ENCODE results near the gene AGAP1.

AGAP1 gene

DNA sequence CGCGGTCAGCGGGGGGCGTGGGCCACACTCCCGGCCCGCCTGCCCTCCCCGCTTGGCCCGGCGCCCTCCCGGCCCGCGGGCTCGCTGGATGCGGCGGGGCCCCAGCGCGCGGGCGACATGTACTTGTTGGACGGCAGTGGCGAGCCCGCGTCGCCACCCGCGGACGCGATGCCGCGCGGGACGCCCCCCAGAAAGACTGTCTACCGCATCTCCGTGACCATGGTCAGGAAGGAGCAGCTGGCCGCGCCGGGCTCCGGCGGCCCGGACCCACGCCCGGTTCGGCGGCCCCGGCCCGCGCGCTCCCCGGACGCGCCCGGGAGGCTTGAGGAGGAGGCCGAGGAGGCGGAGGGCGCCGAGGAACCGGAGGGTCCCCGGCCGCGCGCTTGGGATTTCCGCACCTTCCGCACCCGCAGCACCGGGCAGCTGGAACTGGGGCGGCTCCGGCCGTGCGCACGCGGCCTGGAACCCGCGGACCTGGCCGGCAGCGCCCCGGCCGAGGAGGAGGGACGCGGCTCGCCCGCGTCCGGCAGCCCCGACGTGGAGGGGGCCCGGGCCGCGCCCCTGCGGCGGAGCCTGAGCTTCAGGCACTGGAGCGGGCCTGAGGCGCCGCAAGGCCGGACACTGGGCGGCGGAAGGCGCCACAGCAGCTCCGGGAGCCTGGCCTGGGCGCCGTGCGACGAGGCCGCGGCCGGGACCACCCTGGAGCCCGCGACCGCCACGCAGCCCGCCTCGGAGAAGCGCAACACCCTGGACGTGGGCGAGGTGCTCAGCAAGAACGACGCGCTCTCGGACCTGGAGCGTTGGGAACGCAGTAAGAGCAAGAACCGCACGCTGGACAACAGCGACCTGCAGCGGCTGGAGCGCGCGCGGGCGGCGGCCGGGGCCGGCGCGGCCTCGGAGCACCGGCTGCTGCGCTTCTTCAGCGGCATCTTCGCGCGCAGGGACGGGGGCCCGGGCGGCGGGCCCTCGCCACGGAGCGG is 176.4 kb downstream of the AGAP1 start:
- peak in 2 of 3 donors; percentile 2 to 12 for DNase-seq

DNA sequence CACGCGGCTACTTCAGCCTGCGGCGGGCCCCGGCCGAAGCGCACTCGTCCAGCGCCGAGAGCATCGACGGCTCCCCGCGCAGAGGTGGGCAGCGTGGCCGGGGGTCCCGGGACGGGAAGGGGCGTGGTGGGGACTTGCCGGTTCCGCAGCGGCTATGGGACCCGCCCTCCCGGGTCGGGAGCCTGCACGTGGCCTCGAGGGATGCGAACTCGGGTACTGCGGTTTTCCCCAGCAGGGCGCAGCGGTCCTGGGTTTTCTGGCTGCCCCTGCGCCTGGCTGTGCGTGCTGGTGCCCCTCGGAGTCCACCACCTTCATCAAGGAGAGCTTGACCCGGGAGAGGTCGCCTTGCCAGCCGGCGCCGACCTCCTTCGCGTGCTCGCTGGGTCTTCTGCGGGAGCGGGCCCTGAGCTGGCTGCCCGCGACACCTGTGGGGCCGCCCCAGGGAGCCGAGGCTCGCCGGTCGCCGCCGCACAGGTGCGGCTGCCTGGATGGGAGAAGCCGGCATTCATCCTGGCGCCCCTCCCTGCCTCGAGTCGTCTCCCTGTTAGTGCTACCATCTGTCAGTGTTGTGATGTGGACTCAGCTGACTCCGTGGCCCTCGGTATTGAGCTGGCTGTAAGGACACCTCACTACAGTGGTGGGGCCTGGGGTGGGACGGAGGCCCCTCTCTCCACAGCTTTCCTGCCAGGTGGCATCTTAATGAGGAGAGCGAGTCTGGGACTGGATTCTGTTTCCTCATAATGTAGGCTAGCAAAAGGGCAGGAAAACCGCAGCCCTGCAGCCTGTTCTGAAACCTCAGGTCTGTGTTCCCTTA is 177.3 kb downstream of the AGAP1 start:
- DNase-seq, result no peak

DNA sequence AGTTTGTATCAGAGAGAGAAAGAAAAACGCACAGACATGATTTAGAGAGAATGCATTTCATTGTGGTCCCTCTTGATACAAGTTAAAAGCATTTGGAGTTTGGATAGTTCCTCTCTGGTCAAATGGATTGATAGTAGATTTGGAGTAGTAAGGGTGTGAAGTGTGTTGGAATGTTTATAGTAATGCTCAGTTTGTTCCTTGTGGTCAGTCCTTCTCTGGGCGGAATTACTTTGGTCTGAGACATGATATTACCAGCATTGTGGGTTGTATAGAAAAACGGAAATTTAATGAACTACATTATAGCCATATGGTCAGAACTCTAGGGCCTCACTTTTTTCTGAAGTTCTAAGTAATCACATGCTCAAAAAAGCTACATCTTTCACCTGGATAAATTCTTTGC is 178.9 kb downstream of the AGAP1 start:
- no peak for DNase-seq

DNA sequence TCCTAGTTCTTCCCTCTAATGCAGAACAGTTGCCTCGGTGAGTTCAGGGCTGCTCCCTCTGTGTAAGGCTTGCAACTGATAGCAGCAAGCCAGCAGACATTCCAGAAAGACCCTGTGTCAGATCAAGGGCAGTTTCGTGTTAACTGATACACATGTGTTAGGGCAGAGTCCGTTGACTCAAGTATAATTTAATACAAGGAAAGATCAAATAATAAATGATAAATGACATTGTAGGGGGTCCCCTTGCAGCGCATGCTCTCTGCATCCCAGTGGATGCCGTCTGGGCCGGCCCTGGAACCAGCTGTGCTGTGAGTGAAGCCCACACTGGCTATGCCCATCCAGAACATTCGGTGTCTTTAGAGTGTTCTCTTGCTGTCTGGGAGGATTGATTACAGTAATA is 180.3 kb downstream of the AGAP1 start:
- DNase-seq, result no peak

DNA sequence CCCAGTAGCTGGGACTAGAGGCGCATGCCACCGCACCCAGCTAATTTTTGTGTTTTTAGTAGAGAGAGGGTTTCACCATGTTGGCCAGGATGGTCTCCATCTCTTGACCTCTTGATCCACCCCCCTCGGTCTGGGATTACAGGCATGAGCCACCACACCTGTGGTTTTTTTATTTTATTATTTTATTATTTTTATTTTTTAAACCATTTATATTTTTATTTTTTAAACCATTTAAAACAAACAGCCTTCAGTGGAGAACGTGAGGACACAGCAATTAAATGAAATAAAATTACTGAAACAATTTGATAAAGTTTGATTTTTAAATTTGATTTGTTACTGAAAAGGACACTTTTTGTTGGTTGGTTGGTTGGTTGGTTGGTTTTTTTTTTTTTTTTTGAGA is 181.0 kb downstream of the AGAP1 start:
- no peak for DNase-seq

DNA sequence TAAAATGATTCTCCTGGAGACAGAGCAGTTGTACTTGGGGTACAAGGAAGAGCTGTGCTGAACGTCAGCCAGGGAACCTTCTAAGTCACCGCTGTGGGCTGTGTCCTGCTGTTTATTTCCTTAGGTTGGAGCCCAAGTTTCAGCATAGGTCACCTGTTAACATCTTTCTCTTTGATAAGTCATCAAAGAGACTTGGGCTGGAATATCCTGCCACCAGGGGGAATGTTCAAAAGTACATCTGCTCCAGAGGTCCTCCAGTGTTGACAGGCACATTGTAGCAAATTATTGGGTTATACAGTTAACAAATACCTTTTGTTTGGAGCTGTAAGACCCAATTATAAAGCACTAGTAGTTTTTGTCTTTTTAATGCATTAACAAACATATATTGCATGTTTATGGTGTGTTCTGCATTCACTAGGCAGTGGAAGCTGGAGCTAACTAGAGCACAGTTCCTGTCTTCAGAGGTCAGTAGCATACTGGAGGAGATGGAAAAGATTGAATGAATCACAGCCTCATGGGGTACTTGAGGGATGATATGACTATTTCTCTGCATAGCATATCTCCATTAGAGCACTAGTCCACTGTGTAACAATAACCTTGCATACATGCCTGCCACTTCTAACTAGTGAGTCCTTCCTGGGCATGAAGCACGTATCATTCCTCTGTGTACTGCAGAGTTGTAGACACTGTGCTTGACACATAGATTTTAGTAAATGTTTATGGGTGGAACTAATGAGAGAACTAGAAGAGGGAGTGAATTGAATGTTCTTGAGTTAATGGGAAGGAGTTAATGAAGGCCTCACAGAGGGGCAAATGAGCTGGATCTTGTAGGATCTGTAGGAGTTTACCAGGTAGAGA is 182.1 kb downstream of the AGAP1 start:
- DNase-seq, result no peak

DNA sequence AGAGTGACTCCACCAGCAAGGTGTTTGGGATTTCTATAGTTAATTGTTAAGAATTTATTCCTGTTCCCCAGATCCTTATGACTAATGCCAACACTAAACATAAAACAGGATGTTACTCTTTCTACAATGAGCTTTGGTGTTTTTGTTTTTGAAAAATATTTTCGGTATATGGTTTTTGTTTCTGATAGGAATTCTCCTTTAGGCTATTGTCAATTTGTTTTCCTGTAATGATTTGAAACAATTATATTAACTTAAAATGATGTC is 182.6 kb downstream of the AGAP1 start:
- DNase-seq, result no peak

DNA sequence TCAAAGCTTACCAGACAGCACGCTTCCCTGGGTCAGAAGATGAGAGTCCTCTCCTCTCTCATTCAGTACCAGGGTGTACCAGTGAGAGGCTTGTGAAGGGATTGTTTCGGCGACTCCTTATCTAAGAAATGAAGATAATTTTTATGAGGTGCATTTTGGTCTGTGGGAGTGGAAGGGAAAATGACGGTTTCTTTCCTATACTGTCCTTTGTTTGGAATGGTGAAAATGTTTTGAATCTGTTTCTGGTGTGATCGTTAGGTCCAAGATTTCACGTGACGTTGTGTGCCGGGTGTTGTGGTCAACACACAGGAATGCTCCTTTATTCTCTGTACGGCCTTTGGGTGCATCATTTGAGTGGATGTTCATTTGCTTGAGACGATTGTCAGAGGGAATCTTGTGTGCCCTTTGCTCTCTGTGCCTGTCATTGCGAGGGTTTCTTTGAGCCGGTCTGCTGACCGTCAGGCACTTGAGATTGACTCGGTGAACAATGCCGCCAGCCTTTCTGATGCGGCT is 183.5 kb downstream of the AGAP1 start:
- no peak for DNase-seq

DNA sequence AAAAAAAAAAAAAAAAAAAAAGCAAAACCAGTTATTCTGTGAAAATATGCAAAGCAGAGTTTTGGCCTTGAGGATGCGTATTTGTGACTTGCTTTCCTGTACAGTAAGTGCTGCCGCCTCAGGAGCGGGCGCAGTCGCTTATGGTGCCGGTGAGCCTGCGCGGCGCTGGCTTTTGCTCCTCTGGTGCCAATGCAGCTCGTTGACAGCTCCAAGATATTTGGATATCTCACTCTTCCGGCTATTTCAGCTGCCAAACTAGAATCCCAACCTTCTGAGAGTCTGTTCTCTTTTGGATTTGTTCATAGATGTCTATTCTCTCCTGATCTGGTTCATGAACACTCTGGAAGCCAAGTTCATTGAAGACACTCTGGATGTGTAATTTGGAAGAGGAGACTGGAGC is 184.1 kb downstream of the AGAP1 start:
- no peak for DNase-seq

DNA sequence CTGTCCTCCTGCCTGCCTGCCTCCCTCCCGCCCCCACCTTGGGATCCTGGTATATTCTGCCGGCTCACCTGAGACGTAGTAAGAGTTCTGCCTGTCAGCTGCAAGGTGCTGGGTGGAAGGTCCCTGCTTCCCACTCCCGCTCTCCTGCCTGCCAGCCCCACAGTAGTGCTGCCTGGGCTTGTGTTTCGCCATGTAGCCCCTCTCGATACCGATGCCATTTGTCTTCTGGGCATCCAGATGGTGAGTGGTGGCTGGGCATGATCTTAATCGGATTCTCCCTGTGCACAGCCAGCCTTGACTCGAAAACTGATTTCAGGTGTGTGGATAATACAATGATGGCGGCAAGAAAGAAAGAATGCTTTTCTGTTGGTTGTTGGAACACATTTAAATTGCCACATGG is 184.9 kb downstream of the AGAP1 start:
- DNase-seq, result no peak

DNA sequence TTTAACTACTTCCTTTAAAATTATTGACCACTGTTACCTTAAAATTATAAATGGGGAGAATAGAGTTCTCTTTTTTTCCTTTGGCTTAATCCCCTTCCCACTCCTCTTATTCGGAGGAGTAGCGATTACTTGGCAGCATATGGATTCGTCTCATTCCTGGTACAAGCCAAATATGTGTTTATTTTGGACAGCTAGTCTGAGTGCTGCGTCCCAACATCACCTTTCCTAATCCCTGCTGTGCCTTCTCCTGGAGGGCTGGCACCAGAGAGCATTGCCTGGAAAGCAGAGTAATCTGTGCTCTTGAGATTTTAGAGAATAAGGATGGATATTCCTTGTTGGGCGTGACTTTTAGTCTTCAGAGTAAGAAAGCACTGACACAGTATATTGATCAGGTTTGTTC is 185.6 kb downstream of the AGAP1 start:
- DNase-seq, result no peak

DNA sequence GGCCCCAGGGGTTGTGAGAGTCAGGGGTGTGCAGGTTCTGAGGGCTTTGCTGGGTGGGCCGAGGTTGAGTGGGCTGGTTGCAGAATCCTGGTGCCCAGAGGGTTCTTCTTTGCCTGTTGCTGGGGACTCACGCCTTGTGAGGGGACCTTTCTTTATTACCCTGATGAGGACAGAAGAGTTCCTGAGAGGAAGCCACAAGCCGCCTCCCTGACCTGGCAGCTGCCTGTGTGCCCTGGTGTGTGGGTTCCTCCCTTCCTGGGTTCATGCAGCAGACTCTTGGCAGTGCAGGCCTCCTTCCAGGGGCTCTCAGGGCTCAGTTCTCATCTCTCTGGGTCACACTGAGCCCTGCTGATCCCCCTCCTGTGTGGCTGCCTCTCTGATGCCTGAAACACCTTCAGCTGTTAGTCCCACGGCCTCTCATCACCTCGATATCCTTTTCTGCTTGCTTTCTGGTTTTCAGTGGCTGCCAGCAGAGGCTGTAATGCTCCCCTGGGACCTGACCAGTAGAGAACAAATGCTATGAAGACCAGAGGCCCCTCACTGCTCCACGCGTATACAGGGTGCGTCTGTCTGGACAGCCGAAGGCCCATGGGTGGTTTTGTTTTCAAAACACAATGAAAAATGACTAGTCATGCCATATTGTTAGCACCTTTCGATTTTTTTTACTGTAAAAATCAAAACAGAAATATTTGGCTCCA is 191.3 kb downstream of the AGAP1 start:
- no peak for DNase-seq

DNA sequence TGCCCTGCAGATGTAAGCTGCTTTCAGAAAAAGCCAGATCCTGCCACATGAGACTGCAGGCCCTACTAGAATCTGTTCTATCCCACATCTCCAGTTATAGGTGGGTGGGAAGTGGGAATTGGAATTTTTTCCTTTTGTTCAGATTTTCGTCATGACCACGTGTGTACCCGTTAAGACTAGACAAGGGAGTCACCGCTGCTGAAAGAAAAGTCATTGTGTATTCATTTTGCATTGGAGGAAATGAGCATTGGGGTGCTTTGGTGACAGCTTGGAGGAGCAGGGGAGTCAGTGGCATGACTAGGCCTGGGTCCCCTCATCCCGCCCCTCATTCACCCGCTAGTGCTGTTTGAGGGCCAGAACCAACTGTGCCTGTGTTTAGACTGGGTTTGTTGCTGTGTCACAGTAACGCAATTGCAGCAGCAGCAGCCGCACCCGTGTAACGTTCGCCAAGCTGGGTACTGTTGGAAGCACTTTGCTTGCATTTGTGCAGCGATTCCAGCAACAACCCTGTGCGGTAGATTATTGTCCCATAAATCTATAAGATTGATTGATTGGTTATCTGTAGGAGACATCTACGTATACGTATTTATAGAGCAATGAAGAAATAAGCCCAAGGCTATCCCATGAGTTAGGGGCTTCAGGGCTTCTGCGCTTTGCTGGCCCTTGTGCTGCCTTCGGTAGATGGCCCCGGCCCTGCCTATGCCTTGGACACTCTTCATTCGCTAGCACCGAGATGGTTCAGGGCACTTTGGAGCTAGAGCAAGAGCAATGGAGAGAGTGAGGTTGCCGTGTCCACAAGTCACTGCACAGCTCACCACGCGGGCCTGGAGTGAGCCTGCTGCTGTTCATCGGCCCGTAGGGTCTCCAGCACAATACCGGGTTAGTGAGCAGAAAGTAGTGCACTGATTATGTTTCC is 194.9 kb downstream of the AGAP1 start:
- no peak for DNase-seq

DNA sequence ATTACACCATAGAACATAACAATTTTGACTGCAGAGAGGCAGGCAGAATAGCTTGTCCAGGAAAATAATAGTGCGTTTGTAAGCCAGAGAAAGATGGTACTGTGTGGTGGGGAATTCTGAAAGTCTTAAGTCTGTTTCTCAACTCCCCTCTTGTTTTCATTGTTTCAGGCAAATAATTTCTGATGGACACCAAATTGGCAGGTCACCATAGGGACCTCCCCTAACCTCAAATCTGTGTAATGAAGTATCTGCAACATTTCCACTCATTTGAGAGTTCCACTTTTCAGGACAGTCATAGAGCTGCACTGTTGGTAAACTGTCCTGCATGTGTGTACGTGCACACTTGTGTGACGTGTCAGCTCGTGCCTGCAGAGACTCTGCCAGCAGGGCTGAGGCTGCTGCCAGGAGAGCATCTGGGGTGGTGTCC is 195.6 kb downstream of the AGAP1 start:
- no peak for DNase-seq

DNA sequence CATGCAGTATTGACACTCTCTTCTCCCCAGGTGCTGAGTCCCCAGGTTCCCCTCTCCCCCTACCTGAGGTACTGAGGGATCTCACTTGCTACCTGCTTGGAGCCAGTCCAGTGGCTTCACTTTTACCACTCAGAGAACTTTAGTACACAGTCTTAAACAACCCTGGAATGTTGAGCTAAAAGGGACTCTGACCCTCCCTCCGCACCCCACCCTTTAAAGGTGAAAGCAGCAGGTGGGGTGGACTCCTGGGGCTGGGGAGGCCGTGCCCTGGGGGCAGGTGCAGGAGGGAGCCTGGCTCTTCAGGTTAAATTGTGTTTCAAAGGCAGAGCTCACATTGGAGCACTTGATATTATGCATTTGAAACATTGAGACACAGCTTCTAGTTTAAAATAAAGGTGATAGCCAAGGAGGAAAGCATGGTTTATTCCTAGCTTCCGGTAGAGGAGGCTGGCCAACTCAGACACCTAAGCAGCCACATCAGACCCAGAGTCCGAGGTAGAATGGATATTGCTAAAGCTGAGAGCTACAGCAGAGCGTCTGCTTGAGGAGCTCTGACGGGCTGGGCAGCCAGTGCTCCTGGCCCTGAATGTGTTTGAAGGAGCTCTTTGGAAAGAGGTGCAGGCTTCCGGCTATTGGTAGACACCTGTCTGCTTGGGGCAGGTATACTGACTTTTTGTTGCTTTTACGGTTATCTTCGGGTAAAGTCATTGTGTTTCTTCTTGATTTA is 196.4 kb downstream of the AGAP1 start:
- DNase-seq, result no peak

DNA sequence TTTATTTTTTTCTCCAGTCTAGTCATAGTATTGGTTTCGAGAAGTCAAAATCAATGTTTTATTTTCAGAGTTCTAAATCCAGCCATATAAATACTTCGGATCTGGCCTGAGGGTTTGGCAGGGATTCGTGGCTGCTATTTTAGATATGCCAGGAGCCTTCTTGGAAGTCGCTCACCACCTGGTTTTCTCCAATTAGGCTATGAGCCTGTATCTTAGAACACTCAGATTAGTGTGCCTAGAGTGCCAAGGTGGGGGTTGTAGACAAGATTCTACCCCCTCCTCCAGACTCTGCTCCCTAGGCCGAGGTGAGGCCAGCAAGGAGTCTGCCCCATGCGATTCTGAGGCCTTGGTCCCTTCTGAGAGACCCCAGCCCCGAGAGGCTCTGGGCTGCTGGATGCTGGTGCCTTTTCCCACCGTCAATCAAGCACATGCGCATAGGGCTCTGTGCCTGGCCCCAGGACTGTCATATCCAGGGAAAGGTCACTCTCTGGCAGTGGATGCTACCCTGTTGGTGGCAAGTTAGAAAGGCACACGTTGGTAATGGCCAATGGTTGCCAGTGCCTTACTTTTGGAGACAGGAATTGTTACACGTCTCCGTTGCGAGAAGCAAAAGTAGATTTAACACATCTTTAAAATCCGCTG is 197.1 kb downstream of the AGAP1 start:
- DNase-seq, result no peak

DNA sequence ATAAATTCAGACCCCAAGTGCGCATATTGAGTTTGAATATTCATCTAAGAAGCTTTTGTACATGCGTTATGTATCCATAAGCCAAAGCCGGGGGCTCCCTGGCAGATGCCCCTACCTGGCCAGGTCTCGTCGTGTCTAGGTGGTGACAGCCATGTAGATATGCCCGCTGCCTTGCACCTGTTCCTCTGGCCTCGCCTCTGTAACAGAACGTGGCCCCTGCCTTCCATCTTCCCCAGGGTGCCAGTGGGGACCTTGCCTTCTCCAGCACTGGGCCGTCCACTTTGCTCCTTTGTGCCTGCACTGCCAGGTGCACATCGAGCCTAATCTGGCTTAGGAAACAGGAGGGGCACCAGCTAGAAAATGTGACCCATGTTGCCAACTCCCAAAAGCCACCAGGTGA is 198.2 kb downstream of the AGAP1 start:
- no peak for DNase-seq

DNA sequence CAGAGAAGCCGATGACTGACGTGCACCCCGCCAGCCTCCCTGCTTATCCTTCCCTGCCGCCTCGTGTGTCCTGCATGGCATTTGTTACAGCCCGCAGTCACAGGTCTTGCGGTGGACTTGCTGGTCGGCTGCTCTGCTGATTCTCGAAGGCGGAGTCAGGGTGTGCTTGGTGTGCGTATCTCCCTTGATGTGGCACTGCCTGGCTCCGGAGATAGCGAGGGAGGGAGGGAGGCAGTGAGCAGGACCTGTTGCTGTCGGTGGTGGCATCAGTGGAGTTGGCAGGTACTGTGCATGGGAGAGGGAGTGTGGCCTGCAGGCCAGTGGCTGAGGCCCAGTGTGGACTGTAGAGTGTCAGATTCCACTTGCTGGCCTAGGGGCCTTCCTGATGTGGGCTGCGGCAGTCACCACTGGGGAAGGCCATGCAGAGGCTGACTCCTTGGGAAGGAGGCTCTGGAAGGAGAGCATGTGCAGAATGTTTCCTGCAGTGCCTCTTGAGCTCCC is 198.9 kb downstream of the AGAP1 start:
- DNase-seq, result no peak

DNA sequence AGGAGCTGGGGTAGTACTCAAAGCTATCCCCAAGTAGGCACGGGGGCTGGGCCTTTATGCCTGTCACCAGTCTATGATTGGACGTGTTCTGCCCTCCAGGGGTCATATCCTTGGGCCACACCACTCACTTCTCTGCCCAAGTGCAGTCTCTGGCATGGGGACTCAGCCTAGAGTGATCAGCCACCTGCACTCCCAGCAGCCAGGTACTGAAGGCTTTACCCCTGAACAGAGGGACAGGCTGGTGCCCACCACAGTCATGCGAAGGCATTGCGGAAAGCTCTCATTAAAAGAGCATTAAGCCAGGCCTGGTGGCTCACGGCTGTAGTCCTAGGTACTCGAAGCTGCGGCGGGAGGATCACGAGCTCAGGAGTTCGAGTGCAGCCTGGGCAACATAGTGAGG is 199.4 kb downstream of the AGAP1 start:
- DNase-seq, result no peak
